ENCODE data around the gene IL12B.
"Not testable (repeated sequence)": the region's sequence is repeated elsewhere in the genome, so short reads cannot be mapped to it uniquely, and the experiment has no call there.

The IL12B gene

DNA sequence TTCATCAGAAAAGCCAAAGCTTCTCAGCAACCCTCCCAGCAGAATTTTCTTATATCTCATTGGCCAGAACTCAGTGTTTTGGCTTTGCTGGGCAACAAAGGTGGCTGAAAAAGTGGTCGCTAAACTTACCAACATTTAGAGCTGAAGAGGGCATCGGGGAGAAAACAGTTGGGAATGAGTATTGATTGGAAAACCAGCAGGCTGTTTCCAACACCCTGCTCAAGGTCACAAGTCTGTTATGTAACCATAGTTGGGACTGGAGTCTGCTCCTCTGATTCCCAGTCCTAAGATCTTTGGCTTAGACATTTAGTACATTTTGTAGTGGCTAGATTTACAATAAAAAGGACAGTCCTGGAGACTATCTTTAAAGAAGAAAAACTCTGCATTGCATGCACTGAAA, 17.1 kb downstream of the IL12B start:
- Histone ChIP-seq H3K27me3 (ENCODE audit: control insufficient read depth, insufficient read depth, low read length) (peaks cover 42% of the 10 kb centered on the region), H3K4me1 (ENCODE audit: control insufficient read depth, insufficient read depth, low read length) (peaks cover 12% of the 10 kb centered on the region), H3K36me3 (ENCODE audit: control insufficient read depth, insufficient read depth, low read length) (no peaks in the 10 kb centered on the region), H3K9ac (ENCODE audit: low read length) (no peak overlapping the region), H3K4me3 (ENCODE audit: low read depth, low read length) (no peak overlapping the region), H3K9me3 (ENCODE audit: control insufficient read depth, insufficient read depth, low read depth, low read length) (no peaks in the 10 kb centered on the region), H3K27ac (ENCODE audit: low read depth, low read length) (no peak overlapping the region)

DNA sequence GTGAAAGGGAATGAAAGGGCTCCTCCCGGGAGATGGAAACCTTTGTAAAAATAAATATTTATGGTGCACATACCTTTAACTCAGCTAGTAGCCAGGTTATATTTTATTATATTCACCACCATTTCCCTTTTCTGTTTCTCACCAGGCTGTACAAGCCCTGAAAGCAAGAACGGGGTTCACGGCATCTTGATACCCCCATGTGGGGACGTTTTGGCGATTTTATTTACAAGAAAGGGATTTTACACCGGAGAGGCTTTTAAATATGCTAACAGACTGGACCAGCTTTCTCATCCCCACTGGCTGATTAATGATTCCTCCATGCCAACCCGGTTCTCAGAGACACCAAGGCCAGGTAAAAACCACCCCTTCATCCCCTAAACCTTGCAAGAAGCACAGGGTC, 19.2 kb downstream of the IL12B start:
- H3K27me3 ChIP-seq (ENCODE audit: control insufficient read depth, insufficient read depth, low read length), result peaks cover 43% of the 10 kb centered on the region
- H3K9ac ChIP-seq (ENCODE audit: low read length), result no peak overlapping the region
- no peaks in the 10 kb centered on the region for H3K9me3 ChIP-seq (ENCODE audit: control insufficient read depth, insufficient read depth, low read depth, low read length)
- H3K4me1 ChIP-seq (ENCODE audit: control insufficient read depth, insufficient read depth, low read length), result peaks cover 12% of the 10 kb centered on the region
- no peak overlapping the region for H3K27ac ChIP-seq (ENCODE audit: low read depth, low read length)
- peak overlapping the region; percentile 53 for H3K4me3 ChIP-seq (ENCODE audit: low read depth, low read length)
- H3K36me3 ChIP-seq (ENCODE audit: control insufficient read depth, insufficient read depth, low read length), result no peaks in the 10 kb centered on the region

DNA sequence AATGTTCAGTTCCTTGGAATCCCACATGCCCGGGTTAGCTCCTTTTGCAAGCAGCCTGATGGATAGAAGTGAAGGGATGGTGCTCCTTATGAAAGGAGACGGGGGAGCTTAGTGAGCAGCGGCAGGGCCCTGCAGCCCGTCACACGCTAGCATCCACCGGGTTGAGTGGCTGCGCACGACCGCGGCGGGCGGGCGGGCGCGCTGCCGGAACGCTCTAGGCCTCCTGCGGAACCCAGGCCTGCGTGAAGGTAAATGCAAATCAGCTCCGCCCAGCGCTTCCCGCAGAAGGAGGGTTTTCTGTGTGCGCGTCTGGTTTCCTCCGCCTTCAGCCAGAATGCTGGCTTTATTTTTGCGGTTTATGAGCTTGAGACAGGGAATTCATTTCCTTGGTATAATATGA, 19.8 kb downstream of the IL12B start:
- Histone ChIP-seq H3K4me1 (ENCODE audit: control insufficient read depth, insufficient read depth, low read length) (peaks cover 12% of the 10 kb centered on the region), H3K27me3 (ENCODE audit: control insufficient read depth, insufficient read depth, low read length) (peaks cover 43% of the 10 kb centered on the region), H3K9me3 (ENCODE audit: control insufficient read depth, insufficient read depth, low read depth, low read length) (no peaks in the 10 kb centered on the region), H3K36me3 (ENCODE audit: control insufficient read depth, insufficient read depth, low read length) (no peaks in the 10 kb centered on the region), H3K9ac (ENCODE audit: low read length) (no peak overlapping the region), H3K27ac (ENCODE audit: low read depth, low read length) (no peak overlapping the region), H3K4me3 (ENCODE audit: low read depth, low read length) (peak overlapping the region; percentile 53)

DNA sequence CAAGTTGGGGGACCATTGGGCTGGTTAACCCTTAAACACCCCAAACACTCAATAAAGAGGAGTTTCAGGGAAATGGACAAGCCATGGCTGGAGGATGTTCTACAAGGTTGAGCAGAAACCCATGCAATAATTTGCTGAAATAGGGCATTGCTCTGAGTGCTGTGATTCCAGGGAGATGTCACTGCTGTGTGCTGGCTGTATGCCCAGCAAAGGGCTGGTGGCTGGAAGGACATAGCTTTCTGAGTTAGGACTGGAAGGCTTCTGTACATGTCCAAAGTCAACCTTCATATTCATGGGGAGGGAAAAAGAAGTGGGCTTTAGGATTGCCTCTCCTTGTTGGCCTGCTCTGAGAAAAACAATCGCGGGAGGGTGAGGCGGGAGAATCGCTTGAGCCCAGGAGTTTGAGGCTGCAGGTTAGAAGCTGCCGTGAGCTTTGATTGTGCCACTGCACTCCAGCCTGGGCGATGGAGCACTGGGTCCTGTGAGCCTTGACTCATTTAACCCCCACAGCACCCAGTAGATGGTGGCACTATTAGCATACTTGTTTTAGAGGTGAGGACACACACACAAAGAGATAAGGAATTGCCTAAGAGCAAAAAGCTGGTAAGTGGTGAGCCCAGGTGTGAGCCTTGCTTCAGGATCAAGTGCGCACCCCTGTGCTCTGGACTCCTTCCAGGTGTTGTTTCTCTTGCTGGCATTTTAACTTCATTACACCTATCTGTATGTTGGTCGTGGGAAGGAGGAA, 20.4 kb downstream of the IL12B start:
- Histone ChIP-seq H3K9me3 (ENCODE audit: control insufficient read depth, insufficient read depth, low read depth, low read length) (no peaks in the 10 kb centered on the region), H3K27me3 (ENCODE audit: control insufficient read depth, insufficient read depth, low read length) (peaks cover 43% of the 10 kb centered on the region), H3K4me1 (ENCODE audit: control insufficient read depth, insufficient read depth, low read length) (peaks cover 12% of the 10 kb centered on the region), H3K27ac (ENCODE audit: low read depth, low read length) (no peak overlapping the region), H3K4me3 (ENCODE audit: low read depth, low read length) (peak overlapping the region; percentile 53), H3K9ac (ENCODE audit: low read length) (no peak overlapping the region), H3K36me3 (ENCODE audit: control insufficient read depth, insufficient read depth, low read length) (no peaks in the 10 kb centered on the region)

DNA sequence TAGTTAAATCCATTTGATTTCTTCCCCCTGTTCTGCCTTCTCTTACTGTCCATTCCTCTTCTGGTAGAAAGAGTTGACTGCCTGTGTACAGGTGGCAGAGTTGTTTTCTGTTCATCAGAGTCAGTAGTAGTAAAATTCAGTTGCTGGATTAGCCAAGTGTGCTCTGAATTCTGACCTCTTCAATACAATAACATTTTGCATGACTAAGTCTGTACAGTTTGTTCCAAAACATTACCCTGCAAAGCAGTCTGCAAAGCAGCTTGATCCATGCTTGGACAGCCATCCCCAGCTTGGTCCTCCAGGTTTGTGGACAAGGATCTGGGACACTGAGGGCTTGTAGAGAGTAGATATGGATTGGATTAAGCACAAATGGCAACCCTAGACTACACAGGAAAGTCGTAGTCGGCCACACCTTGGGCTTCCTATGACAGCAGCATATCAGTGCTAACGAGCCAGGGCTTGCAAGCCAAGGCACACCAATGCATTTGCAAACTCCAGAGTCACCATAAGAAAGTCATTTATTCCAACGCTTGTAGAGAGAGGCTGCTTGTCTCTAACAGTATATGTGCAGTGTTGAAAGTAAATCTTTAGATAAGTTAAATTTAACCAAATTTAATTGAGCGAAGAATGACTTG, 25.2 kb downstream of the IL12B start:
- Histone ChIP-seq H3K36me3 (ENCODE audit: control insufficient read depth, insufficient read depth, low read length) (no peaks in the 10 kb centered on the region), H3K27me3 (ENCODE audit: control insufficient read depth, insufficient read depth, low read length) (peaks cover 20% of the 10 kb centered on the region), H3K27ac (ENCODE audit: low read depth, low read length) (no peak overlapping the region), H3K4me3 (ENCODE audit: low read depth, low read length) (no peak overlapping the region), H3K4me1 (ENCODE audit: control insufficient read depth, insufficient read depth, low read length) (0 out of 2 replicates have a peak, but pooled peaks cover 1% of the 10 kb centered on the region), H3K9ac (ENCODE audit: low read length) (no peak overlapping the region), H3K9me3 (ENCODE audit: control insufficient read depth, insufficient read depth, low read depth, low read length) (peaks cover 23% of the 10 kb centered on the region)

DNA sequence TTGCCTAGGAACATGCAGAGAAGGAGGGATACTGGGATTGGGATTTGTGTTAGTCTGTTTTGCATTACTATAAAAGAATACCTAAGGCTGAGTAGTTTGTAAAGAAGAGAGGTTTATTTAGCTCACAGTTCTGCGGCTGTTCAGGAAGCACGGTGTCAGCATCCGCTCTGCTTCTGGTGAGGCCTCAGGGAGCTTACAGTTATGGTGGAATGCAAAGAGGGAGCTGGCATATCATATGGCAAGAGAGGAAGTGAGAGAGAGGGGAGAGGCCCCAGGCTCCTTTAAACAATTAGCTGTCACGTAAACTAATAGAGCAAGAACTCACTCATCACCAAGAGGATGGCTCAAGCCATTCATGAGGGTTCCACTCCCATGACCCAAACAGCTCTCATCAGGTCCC, 27.0 kb downstream of the IL12B start:
- no peak overlapping the region for H3K27ac ChIP-seq (ENCODE audit: low read depth, low read length)
- H3K9me3 ChIP-seq (ENCODE audit: control insufficient read depth, insufficient read depth, low read depth, low read length), result peaks cover 30% of the 10 kb centered on the region
- no peaks in the 10 kb centered on the region for H3K36me3 ChIP-seq (ENCODE audit: control insufficient read depth, insufficient read depth, low read length)
- H3K4me1 ChIP-seq (ENCODE audit: control insufficient read depth, insufficient read depth, low read length), result no peaks in the 10 kb centered on the region
- H3K9ac ChIP-seq (ENCODE audit: low read length), result no peak overlapping the region
- H3K4me3 ChIP-seq (ENCODE audit: low read depth, low read length), result no peak overlapping the region
- H3K27me3 ChIP-seq (ENCODE audit: control insufficient read depth, insufficient read depth, low read length), result peaks cover 2% of the 10 kb centered on the region

DNA sequence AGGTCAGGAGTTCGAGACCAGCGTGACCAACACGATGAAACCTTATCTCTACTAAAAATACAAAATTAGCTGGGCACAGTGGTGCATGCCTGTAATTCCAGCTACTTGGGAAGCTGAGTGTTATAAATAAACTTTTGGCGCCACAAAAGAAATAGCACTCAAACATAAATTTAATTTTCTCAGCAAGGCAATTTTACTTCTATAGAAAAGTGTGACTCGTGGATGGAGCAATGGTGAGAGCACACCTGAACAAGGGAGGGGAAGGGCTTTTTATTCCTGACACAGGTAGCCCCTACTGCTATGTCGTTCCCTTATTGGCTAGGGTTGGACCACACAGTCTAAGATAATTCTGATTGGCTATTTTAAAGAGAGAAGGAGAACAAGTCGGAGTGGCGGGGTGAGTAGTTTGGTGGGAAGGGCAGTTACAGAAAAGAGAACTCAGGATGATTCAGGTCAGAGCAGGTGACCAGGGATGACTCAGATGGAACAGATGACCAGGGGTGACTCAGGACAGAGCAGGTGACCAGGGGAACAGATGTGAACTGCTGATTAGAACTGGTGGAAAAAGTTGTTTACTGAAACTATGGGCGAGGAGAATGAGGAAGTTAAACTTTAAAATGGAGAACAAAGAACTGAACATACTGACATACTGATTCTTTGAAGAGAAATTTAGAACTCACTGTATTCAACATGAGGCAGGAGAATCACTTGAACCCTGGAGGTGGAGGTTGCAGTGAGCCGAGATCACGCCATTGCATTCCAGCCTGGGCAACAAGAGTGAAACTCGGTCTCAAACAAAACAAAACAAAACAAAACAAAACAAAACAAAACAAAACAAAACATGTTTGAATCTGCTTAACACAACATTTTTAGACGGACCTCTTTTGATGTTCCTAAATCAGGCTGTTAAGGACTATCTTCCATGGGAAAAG, 28.1 kb downstream of the IL12B start:
- not testable (repeated sequence) for H3K27ac ChIP-seq (ENCODE audit: low read depth, low read length)

DNA sequence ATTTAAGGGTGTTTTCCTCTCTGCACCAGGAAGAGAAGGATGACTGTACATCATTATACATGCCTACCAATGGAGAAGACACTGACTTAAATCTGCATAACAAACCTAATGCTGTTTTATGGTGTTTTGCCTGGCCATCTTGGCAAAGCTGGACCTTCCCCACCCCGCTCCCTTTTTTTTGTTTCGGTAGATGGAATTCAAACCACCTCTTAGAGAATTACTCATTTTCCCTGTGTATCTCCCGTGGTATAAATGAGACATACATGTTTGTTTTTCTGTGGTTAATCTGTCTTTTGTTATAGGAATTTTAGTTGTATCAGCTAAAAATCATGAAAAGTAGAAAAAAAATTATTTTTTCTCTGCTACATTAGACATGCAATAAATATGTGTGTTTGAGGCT, 28.8 kb downstream of the IL12B start:
- Histone ChIP-seq H3K27me3 (ENCODE audit: control insufficient read depth, insufficient read depth, low read length) (no peaks in the 10 kb centered on the region), H3K36me3 (ENCODE audit: control insufficient read depth, insufficient read depth, low read length) (no peaks in the 10 kb centered on the region), H3K4me3 (ENCODE audit: low read depth, low read length) (no peak overlapping the region), H3K27ac (ENCODE audit: low read depth, low read length) (no peak overlapping the region), H3K4me1 (ENCODE audit: control insufficient read depth, insufficient read depth, low read length) (no peaks in the 10 kb centered on the region), H3K9ac (ENCODE audit: low read length) (no peak overlapping the region), H3K9me3 (ENCODE audit: control insufficient read depth, insufficient read depth, low read depth, low read length) (peaks cover 40% of the 10 kb centered on the region)

More for the DNA sequence above, 28.1 kb downstream of the IL12B start:
- not testable (repeated sequence) for H3K4me1 ChIP-seq (ENCODE audit: control insufficient read depth, insufficient read depth, low read length); H3K36me3 ChIP-seq (ENCODE audit: control insufficient read depth, insufficient read depth, low read length); H3K27me3 ChIP-seq (ENCODE audit: control insufficient read depth, insufficient read depth, low read length); H3K9ac ChIP-seq (ENCODE audit: low read length); H3K4me3 ChIP-seq (ENCODE audit: low read depth, low read length)
- H3K9me3 ChIP-seq (ENCODE audit: control insufficient read depth, insufficient read depth, low read depth, low read length), result peaks cover 40% of the 10 kb centered on the region

DNA sequence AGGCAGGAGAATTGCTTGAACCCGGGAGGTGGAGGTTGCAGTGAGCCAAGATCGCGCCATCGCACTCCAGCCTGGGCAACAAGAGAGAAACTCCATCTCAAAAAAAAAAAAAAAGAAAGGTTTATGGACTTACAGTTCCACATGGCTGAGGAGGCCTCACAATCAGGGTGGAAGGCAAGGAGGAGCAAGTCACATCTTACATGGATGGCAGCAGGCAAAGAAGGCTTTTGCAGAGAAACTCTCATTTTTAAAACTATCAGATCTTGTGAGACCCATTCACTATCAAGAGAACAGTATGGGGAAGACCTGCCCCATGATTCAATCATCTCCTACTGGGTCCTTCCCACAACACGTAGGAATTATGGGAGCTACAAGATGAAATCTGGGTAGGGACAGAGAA, 33.0 kb downstream of the IL12B start:
- H3K4me1 ChIP-seq (ENCODE audit: control insufficient read depth, insufficient read depth, low read length); H3K4me3 ChIP-seq (ENCODE audit: low read depth, low read length); H3K36me3 ChIP-seq (ENCODE audit: control insufficient read depth, insufficient read depth, low read length); H3K9ac ChIP-seq (ENCODE audit: low read length); H3K27ac ChIP-seq (ENCODE audit: low read depth, low read length); H3K27me3 ChIP-seq (ENCODE audit: control insufficient read depth, insufficient read depth, low read length): not testable (repeated sequence)
- H3K9me3 ChIP-seq (ENCODE audit: control insufficient read depth, insufficient read depth, low read depth, low read length), result peaks cover 28% of the 10 kb centered on the region

DNA sequence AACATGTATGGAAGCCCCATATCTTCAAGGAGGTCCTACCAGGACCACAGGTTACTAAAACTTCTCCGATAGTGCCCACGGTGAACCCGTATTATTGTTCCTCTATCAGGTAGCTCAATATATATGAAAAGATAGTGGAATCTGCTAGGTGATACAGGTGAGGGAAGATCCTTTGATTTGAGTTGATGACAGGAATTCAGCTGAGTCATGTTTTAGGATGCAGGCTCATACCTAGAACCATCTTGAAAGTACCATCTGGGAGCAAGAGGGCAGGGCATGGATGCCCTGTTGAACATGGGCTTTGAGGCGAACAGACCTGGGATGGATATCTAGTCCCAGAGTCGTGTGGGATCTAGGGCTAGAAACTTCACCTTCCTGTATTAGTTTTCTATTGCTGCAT, 35.4 kb downstream of the IL12B start:
- no peak overlapping the region for H3K4me3 ChIP-seq (ENCODE audit: low read depth, low read length)
- no peaks in the 10 kb centered on the region for H3K4me1 ChIP-seq (ENCODE audit: control insufficient read depth, insufficient read depth, low read length)
- H3K27me3 ChIP-seq (ENCODE audit: control insufficient read depth, insufficient read depth, low read length), result no peaks in the 10 kb centered on the region
- H3K36me3 ChIP-seq (ENCODE audit: control insufficient read depth, insufficient read depth, low read length), result no peaks in the 10 kb centered on the region
- peaks cover 17% of the 10 kb centered on the region for H3K9me3 ChIP-seq (ENCODE audit: control insufficient read depth, insufficient read depth, low read depth, low read length)
- H3K9ac ChIP-seq (ENCODE audit: low read length), result no peak overlapping the region
- H3K27ac ChIP-seq (ENCODE audit: low read depth, low read length), result no peak overlapping the region

DNA sequence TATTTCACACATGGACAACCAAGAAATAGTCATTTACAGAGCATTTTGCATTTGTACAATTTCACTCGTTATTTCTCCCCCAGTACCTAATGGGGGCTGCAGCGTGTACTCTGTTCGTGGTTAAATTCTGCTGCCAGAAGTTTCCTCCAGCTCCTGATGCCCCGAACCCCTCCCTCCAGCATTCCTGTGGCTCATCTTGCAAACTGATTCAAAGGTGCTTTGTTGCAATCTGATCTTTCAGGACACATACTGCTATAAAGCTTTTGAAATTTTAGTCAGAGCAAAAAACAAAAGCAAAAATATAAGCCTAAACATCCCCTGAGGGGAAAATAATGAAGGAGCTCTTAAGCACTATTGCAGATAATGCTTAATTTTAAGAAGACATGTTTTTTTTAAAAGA, 39.5 kb downstream of the IL12B start:
- H3K27ac ChIP-seq (ENCODE audit: low read depth, low read length), result no peak overlapping the region
- no peaks in the 10 kb centered on the region for H3K27me3 ChIP-seq (ENCODE audit: control insufficient read depth, insufficient read depth, low read length)
- H3K9ac ChIP-seq (ENCODE audit: low read length), result no peak overlapping the region
- H3K9me3 ChIP-seq (ENCODE audit: control insufficient read depth, insufficient read depth, low read depth, low read length), result no peaks in the 10 kb centered on the region
- H3K4me3 ChIP-seq (ENCODE audit: low read depth, low read length), result no peak overlapping the region
- H3K4me1 ChIP-seq (ENCODE audit: control insufficient read depth, insufficient read depth, low read length), result no peaks in the 10 kb centered on the region
- no peaks in the 10 kb centered on the region for H3K36me3 ChIP-seq (ENCODE audit: control insufficient read depth, insufficient read depth, low read length)
